ENCODE measurements around the gene CHMP4B.

Gene CHMP4B

GRCh38 chr20:33829636-33830035 lies 18.5 kb downstream of the CHMP4B start:
- Histone ChIP-seq H3K4me3 (no peak overlapping the region), H3K27ac (peak overlapping the region; percentile 69 to 78)
- DNase-seq (ENCODE audit: low spot score): no peak
- TF ChIP-seq CTCF (IDR thresholded peaks at IDR 0.05): no peak

- Histone ChIP-seq H3K27ac (peak overlapping the region; percentile 69 to 78), H3K4me3 (no peak overlapping the region)
- DNase-seq (ENCODE audit: low spot score): no peak
- no peak for TF ChIP-seq CTCF (IDR thresholded peaks at IDR 0.05)
Measured at GRCh38 chr20:33830371-33830770, 19.2 kb downstream of the CHMP4B start.

DNA sequence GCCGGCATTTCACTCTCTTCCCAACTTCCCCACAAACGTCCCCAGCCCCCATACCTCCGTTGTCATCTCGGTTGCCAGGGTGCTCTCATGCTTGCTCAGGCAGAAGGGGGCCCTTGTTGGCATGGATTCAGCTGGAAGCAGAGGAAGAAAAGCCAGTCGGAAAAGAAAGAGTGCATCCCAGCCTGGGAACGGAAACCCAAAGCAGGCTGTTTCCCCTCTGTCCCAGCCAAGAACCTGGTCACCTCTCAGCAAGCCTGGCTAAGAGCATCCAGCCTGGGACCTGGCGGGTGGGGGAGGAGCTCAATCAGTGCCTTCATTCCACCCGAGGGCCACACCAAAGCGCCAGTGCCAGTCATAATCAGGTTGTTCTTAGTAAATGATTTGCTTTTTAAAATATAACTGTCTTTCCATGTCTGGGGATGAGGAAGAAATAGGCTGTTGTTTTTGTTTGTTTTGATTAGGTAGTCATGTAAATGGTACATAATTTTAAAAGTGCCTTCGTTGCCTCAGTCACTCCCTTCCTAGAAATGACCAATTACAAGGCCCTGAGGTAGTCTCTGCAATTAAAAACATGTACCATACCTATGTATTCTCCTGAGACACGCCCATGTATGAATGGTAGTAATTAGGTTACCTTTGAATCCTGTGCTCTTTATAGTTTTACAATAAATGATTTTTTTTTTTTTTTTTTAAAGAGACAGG lies 21.1 kb downstream of the CHMP4B start:
- peak overlapping the region; percentile 17 for H3K4me3 ChIP-seq
- no peak for TF ChIP-seq CTCF (IDR thresholded peaks at IDR 0.05)
- no peak for DNase-seq (ENCODE audit: low spot score)
- H3K27ac ChIP-seq: peak overlapping the region; percentile 24 to 38

- no peak for TF ChIP-seq CTCF (IDR thresholded peaks at IDR 0.05)
- no peak overlapping the region for H3K4me3 ChIP-seq
- H3K27ac ChIP-seq: no peak overlapping the region
- DNase-seq (ENCODE audit: low spot score): no peak
Measured at GRCh38 chr20:33833333-33833732, 22.2 kb downstream of the CHMP4B start.

DNA sequence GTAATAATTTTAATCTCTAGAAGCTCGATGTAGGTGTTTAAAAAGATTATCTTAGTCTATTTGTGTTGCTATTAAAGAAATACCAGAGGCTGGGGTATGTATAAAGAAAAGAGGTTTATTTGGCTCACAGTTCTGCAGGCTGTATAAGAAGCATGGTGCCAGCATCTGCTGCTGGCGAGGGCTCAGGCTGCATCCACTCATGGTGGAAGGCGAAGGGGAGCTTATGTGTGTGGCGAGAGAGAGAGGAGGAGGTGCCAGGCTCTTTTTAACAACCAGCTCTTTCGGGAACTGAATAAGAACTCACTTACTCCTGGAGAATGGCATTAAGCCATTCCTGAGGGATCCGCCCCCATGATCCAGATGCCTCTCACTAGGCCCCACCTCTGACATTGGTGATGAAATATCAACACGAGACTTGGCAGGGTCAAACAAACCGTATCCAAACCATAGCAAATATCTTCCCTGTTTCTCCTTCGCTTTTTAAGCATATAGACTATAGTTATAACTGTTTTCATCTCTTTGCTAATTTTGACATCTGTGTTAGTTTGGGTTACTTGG lies 24.5 kb downstream of the CHMP4B start:
- no peak overlapping the region for H3K27ac ChIP-seq

DNA sequence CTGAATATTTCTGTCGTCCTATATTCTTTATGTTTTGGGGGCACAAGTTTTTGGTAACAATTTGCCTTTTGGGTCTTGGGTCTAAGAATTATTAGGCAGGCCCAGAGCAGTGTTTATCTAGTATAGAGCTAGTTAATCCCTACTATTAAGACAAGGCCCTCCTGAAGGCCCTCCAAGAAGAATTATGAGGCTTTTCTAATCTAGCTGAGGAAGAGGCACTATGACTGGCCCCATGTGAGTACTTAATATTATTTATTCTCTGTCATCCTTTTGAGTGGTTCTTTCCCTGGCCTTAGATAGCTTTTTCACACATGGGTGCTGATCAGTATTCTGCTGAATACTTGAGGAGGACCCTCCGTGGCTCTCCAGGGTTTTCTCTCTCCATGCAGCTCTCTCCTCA lies 25.1 kb downstream of the CHMP4B start:
- no peak overlapping the region for H3K27ac ChIP-seq
- TF ChIP-seq CTCF (IDR thresholded peaks at IDR 0.05): no peak
- no peak for DNase-seq (ENCODE audit: low spot score)

More for the DNA sequence above, 24.5 kb downstream of the CHMP4B start:
- H3K4me3 ChIP-seq: no peak overlapping the region
- TF ChIP-seq CTCF (IDR thresholded peaks at IDR 0.05): no peak
- no peak for DNase-seq (ENCODE audit: low spot score)

More for the DNA sequence above, 25.1 kb downstream of the CHMP4B start:
- no peak overlapping the region for H3K4me3 ChIP-seq
